Measurements from ENCODE around the gene PSME1.

DNA sequence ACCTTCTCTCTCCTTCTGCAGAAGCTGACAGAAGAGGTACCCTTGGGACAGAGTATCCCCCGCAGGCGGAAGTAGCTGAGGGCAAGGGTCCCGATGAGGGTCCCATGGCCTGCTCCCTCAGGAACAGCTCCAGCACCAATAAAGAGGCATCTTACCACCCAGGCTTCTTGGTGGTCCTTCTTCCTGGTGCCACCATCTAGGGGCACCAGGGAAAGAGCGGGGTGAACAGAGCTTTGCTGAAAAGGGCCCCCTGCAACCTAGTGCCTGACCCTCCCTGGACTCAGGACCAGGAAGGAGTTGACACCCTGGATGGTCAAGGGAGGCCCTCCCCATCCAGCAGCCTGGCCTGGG lies 24.5 kb downstream of the PSME1 start:
- TF ChIP-seq FOS (IDR thresholded peaks at IDR 0.05; ENCODE audit: low read depth, low read length) (no peak), POLR2A (IDR thresholded peaks at IDR 0.05; ENCODE audit: low read depth, low read length) (no peak)
- TF ChIP-seq, protein P1, sequence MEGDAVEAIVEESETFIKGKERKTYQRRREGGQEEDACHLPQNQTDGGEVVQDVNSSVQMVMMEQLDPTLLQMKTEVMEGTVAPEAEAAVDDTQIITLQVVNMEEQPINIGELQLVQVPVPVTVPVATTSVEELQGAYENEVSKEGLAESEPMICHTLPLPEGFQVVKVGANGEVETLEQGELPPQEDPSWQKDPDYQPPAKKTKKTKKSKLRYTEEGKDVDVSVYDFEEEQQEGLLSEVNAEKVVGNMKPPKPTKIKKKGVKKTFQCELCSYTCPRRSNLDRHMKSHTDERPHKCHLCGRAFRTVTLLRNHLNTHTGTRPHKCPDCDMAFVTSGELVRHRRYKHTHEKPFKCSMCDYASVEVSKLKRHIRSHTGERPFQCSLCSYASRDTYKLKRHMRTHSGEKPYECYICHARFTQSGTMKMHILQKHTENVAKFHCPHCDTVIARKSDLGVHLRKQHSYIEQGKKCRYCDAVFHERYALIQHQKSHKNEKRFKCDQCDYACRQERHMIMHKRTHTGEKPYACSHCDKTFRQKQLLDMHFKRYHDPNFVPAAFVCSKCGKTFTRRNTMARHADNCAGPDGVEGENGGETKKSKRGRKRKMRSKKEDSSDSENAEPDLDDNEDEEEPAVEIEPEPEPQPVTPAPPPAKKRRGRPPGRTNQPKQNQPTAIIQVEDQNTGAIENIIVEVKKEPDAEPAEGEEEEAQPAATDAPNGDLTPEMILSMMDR (conservative IDR thresholded peaks at IDR 0.05; ENCODE audit: low read depth, low read length), result no peak

Data from IMR-90 (cell line).